ENCODE results near the gene SRSF12.
A peak's percentile ranks its signal among the peaks of the same experiment; 100 is the strongest.

SRSF12 gene

GRCh38 chr6:89117211-89118108 lies at the start of gene SRSF12:
TSS of gene SRSF12 (minus strand) at chr6:89118071. CDS start at chr6:89117887, 184 bp downstream.
- no peak for DNase-seq

- DNase-seq, result no peak
Measured at GRCh38 chr6:89162047-89162371, 44.1 kb upstream of the SRSF12 start.

GRCh38 chr6:89161326-89162046 lies 43.6 kb upstream of the SRSF12 start:
- no peak for DNase-seq

GRCh38 chr6:89160331-89161092 lies 42.6 kb upstream of the SRSF12 start:
- no peak for DNase-seq

- no peak for DNase-seq
Measured at GRCh38 chr6:89154131-89154530, 36.3 kb upstream of the SRSF12 start.

GRCh38 chr6:89148016-89148750 lies 30.3 kb upstream of the SRSF12 start:
- DNase-seq, result no peak

GRCh38 chr6:89146718-89147700 lies 29.1 kb upstream of the SRSF12 start:
- peak; percentile 22 for DNase-seq

- peak; percentile 26 for DNase-seq
Measured at GRCh38 chr6:89145956-89146717, 28.3 kb upstream of the SRSF12 start, which contains the start of gene PM20D2. TSS of gene PM20D2 (plus strand) at chr6:89146055. CDS start at chr6:89146145, 90 bp downstream.

GRCh38 chr6:89145091-89145955 lies 27.5 kb upstream of the SRSF12 start:
- DNase-seq, result no peak

GRCh38 chr6:89144354-89144906 lies 26.6 kb upstream of the SRSF12 start:
- no peak for DNase-seq

GRCh38 chr6:89140347-89141156 lies 22.7 kb upstream of the SRSF12 start:
- DNase-seq, result no peak

GRCh38 chr6:89139509-89140346 lies 21.9 kb upstream of the SRSF12 start:
- no peak for DNase-seq

- no peak for DNase-seq
Measured at GRCh38 chr6:89138173-89138572, 20.3 kb upstream of the SRSF12 start.

GRCh38 chr6:89134723-89135122 lies 16.9 kb upstream of the SRSF12 start:
- DNase-seq, result no peak

- no peak for DNase-seq
Measured at GRCh38 chr6:89133981-89134380, 16.1 kb upstream of the SRSF12 start.

GRCh38 chr6:89132057-89132456 lies 14.2 kb upstream of the SRSF12 start:
- no peak for DNase-seq

- DNase-seq, result no peak
Measured at GRCh38 chr6:89131599-89131998, 13.7 kb upstream of the SRSF12 start.
